SK-N-SH treated with all-trans-retinoic acid at 6 μM for 48 hours (cell line): ENCODE measurements around the gene RNF115.

Experiments used
- BACH2 ChIP-seq: fragments of 250-450 bp; sonication (Bioruptor Pico); IDR thresholded peaks from 2 replicates; pipeline ENCODE4 v1.9.0; 2021; ENCODE audit warnings: mild to moderate bottlenecking, borderline replicate concordance
- ESRRG ChIP-seq: fragments of 250-450 bp; sonication (Bioruptor Pico); IDR thresholded peaks from 2 replicates; pipeline ENCODE4 v1.6.1; 2021; ENCODE audit warnings: mild to moderate bottlenecking
- OSR1 ChIP-seq: fragments of 250-450 bp; sonication (Bioruptor Pico); IDR thresholded peaks from 2 replicates; pipeline ENCODE4 v1.8.0; 2022; ENCODE audit warnings: moderate library complexity, mild to moderate bottlenecking, inconsistent platforms
- PATZ1 ChIP-seq: fragments of 250-450 bp; sonication (Bioruptor Pico); IDR thresholded peaks from 2 replicates; pipeline ENCODE4 v1.8.0; 2020; ENCODE audit warnings: mild to moderate bottlenecking, moderate library complexity, borderline replicate concordance
- TSHZ2 ChIP-seq: fragments of 250-450 bp; sonication (Bioruptor Pico); IDR thresholded peaks from 2 replicates; pipeline ENCODE4 v1.5.0; 2020; ENCODE audit warnings: mild to moderate bottlenecking, moderate library complexity
- ZC3H10 ChIP-seq: fragments of 250-450 bp; sonication (Bioruptor Pico); IDR thresholded peaks from 2 replicates; pipeline ENCODE4 v1.5.1; 2021; ENCODE audit warnings: mild to moderate bottlenecking, moderate library complexity
- ZFP30 ChIP-seq: fragments of 450-650 bp; formaldehyde crosslinking; IDR thresholded peaks from 2 replicates; pipeline ENCODE4 v1.5.0; 2022; ENCODE audit warnings: mild to moderate bottlenecking, moderate library complexity
- ZNF70 ChIP-seq: fragments of 450-650 bp; formaldehyde crosslinking; IDR thresholded peaks from 2 replicates; pipeline ENCODE4 v1.5.0; 2020; ENCODE audit warnings: mild to moderate bottlenecking, moderate library complexity

GRCh38 chr1:145868232-145868631, 44.3 kb upstream of the RNF115 start:
- TF ChIP-seq ZNF70 (CRISPR knock-in tag) (no peak), BACH2 (no peak), ESRRG (CRISPR knock-in tag) (no peak), PATZ1 (no peak), ZFP30 (CRISPR knock-in tag) (no peak), ZC3H10 (CRISPR knock-in tag) (no peak), TSHZ2 (no peak), OSR1 (CRISPR knock-in tag) (no peak)
